ENCODE measurements around the gene SCAF1.

The SCAF1 gene

DNA sequence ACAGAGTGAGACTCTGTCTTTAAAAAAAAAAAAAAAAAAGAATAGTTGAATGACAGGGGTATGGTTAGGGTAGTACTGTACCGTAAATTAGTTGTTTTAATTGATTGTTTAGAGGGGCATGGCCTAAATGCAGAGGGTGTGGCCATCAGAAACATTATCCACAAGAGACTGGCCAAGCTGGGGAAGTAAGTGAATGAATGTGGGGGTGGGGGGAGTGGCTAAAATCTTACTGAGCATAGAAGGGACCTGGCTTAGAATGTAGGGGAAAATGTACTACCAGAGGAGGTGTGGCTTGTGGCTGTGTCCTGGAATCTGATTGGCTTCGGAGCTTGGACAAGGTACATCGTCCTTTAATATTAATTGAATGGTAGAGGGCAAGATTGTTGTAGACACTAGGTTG is 27.5 kb downstream of the SCAF1 start:
- no peak for DNase-seq

DNA sequence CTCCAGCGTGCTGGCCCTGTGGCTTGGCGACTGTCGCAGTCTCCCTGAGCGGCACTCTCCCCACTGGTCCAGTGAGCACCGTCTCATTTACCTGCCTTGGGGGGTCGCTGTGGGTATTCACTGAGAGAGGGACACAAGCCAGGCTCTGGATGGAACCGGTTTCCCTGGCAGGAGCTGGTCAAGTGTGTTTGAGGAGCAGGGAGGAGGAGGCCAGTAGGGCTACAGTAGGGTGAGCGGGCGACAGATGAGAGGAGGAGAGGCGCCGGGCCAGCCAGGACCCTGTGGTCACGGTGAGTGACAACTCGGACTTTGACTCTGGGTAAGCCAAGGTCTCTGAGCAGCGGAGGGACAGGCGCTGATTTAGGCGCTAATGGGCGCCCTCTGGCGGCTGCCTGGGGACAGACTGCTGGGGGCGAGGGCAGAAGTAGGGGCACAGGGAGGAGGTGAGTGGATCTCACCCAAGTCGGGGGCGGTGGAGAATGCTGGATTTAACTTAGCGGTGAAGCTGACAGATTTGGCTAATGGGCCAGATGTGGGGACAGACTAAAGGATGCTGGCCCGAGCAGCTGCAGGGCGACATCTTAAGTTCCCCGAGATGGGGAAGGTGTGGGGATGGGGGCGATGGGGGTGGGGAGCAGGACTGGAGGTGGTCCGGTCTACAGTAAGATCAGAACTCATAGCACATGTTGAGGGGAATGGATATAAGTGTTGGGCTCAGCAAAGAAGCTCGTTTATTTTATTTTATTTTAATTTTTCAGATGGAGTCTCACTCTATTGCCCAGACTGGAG is 30.3 kb downstream of the SCAF1 start:
- peak; percentile 40 to 70 (median 60) for DNase-seq

DNA sequence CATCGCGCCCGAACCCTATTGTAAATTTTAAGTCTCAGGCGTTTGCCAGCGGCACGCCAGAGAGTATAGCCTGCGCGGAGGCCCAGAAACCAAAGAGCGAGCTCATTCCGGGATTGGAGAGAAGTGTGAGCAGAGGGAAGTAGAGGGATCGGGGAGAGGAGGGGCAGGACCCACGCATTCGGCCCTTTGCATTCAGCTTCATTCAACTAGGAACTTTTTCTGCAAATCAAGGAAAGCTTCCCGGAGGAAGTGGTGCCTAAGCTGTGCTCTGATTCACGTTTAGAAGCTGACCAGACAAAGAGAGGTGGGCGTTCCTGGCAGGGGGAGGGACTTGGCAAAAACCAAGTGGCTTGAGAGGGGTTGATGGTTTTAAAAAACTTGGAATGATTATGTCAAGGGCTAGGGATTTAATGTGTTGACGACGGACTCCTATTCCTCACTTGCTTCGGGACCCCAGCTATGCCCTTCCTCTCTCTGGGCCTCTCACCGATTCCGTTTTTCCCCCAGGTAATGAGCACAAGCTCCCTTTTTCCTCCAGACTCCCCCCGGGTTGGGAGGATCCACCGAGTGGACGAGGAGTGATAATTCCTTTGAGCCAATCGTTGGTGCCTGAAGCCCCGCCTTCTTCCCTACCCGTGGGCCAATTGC is 34.3 kb downstream of the SCAF1 start:
- peak in 1 of 4 experiments; percentile 61 for DNase-seq

GRCh38 chr19:49676784-49677230 is 34.8 kb downstream of the SCAF1 start:
- peak; percentile 93 to 99 (median 94) for DNase-seq

DNA sequence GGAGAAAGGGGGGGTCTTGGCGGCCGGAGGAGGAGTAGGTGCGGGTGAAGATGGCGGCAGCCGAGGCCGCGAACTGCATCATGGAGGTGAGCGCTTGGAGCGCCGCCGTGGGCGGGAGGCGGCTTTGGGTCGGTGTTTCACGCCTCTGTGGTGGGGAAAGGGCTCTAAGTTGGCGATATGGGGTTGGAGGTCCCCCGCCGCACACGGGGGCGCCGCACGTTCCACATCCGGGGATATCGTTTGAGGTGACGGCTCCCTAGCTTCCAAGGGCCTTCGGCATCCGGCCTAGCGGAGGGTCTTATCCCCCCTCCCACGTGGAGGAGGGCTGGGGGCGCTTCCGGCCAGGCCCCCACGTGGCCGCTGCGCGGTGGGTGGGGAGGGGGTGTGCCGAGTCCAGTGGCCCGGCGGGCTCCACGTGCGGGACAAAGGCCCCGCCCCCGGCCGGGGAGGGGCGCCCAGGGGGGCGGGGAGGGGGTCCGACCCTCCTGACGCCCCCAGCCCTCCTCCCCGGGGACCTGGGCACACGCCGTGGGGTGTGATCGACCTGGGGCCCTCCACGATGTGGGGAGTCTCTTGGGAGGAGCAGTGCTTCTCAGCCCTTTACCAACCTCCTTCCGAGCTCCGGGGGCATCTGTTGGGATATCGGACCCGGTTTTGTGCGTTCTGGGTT is 35.4 kb downstream of the SCAF1 start, which contains the start of gene PRMT1:
Gene PRMT1 (plus strand): TSS at position 41 of the 670 bp plus-strand sequence. CDS start 10 bp downstream, at position 51.
- peak in 1 of 4 experiments; percentile 61 for DNase-seq

- DNase-seq: peak; percentile 55 to 78 (median 76)
These were observed 36.1 kb downstream of the SCAF1 start for GRCh38 chr19:49677901-49678674.

DNA sequence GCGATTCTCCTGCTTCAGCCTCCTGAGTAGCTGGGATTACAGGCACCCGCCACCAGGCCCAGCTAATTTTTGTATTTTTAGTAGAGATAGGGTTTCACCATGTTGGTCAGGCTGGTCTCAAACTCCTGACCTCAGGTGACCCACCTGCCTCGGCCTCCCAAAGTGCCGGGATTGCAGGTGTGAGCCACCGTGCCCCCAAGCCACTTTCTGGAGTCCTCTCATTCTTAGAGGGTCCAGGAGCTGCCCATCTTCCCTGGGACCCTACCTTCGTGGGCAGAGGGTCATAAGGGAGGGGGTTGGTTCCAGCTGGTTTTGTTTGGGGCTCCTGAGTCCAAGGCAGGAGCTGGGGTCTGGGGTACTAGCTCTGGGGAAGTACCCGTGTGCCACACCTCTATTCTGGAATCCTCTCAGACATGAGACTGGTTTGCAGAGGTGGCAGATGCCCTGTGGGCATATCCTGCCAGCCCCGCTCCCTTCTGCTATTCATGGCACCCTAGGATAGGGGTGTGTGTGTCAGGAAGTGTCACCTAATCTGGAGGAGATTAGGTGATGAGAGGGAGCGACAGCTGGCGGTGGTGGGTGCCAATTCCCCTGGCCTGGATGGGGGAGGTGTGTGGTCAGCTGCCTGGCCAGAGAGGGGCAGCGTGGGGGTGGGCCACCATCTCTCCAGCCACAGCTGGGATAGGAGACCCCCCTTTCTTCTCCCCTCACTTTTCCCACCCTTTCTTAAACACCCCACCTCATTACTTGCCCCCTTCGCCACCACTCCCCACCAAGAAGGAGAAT is 37.2 kb downstream of the SCAF1 start:
- DNase-seq: no peak

DNA sequence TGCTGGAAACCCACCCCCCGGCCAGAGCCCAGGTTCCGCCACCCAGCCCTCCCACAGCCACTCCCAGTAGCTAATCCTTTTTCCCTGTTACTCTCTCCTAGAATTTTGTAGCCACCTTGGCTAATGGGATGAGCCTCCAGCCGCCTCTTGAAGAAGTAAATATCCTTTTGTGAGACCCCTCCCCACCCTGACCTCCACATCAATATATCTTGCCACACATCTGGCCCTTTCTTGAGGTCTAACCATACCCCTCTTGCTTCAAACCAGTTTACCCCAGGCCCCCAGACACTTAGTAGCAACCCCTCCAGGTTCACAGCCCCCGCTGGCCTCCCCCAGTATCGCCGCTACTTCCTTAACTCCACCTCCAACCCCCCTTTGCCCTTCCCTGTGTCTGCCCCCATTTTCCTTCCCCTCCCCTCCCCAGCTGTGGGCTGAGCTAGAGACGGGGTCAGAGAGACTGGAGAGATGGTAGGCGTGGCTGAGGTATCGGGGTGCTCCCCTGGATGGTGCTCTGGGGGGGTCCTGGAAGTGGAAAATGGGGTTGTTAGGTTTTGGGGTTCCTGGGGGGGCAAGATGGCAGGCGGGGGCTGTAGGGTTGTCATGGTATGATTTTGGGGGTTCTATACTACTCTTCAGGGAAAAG is 37.9 kb downstream of the SCAF1 start:
- DNase-seq: no peak

DNA sequence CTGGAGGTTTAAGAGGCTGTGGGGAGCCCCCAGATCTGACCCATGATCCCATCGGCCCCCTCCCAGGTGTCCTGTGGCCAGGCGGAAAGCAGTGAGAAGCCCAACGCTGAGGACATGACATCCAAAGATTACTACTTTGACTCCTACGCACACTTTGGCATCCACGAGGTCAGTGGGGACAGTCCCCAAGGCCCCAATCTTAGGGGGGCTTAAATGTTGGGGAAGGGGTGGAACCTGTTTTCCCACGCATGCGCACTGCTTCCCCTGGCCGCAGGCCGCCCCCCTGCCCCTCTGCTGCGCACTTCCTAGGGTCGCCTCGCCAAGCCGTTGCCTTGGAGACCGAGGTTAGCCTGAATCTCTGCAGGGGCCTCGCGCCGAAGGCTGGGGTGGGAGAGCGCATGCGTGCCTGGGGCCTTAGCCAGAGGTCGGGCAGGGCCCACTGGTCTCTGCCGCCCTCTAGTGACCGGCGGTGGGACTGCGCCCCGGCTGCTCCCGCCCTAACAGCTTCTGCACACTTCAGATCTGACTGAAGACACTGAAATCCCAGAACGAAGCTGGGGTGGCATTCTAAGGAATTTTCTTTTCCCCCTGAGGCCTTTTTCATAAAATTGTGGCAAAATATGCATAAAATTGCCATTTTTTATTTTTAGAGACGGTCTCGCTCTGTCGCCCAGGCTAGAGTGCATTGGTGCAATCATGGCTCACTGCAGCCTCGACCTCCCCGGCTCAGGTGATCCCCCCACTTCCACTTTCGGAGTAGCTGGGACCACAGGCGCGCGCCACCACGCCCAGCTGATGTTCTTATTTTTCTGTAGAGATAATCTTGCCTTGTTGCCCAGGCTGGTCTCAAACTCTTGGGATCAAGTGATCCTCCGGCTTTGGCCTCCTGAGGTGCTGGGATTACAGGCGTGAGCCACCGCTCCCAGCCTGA is 38.7 kb downstream of the SCAF1 start:
- DNase-seq: peak; percentile 89 to 98 (median 96)

- no peak for DNase-seq
These were observed 39.8 kb downstream of the SCAF1 start for GRCh38 chr19:49681830-49682229.

- no peak for DNase-seq
These were observed 40.3 kb downstream of the SCAF1 start for GRCh38 chr19:49682274-49682673.

- DNase-seq: no peak
These were observed 41.8 kb downstream of the SCAF1 start for GRCh38 chr19:49683814-49684250.

GRCh38 chr19:49684251-49684982 is 42.4 kb downstream of the SCAF1 start:
- DNase-seq: no peak

- no peak for DNase-seq
These were observed 43.1 kb downstream of the SCAF1 start for GRCh38 chr19:49684983-49685553.

- no peak for DNase-seq
These were observed 43.9 kb downstream of the SCAF1 start for GRCh38 chr19:49685845-49686332.

DNA sequence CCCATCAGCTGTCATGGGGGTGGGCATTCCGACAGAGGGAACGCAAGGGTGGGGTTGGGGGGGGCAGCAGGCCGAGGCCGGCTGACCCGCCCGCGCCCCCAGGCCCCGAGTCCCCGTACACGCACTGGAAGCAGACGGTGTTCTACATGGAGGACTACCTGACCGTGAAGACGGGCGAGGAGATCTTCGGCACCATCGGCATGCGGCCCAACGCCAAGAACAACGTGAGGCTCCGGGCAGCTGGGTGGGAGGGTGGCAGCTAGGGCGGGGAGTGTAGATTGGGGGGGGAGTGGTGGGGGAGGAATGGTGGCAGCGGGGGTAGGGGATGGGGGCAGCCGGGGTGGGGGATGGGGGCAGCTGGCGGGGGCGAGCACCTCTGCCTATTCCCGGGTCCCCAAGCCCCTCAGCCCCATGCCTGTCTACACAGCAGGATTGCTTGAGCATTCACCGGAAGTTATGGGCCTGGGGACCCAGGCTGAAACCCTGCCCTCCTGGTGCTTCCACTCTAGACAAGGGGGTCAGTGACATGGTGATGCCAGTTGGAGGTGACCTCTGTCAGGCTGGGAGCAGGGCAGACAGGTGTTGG is 44.6 kb downstream of the SCAF1 start:
- no peak for DNase-seq

DNA sequence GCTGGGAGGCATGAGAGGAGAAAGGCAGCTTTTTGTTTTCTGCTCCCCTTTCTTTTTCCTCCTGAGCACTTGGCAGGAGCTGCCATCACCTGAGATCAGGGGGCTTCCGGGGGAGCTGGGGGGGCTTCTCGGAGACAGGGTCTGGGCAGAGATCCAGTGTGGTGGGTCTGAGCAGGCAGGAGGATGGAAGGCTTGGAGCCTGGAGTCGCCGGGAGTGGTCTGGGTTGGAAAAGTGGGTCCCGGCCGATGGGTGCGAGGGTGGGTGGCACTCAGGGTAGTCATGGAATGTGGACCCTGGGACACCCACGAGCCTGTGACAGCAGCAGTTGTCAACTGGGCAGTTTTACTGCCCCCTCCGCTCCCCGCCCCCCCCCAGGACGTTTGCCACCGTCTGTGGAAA is 45.1 kb downstream of the SCAF1 start:
- DNase-seq: no peak

GRCh38 chr19:49687566-49688316 is 45.7 kb downstream of the SCAF1 start:
- DNase-seq: no peak

Measured in activated naive CD4-positive, alpha-beta T cell (primary cell).